BLaER1 (cell line): Measurements from ENCODE around the gene RANBP17.
"Not testable (repeated sequence)": the region's sequence is repeated elsewhere in the genome, so short reads cannot be mapped to it uniquely, and the experiment has no call there.

ENCODE experiments used
- H3K27ac ChIP-seq: shearing (Covaris generic); formaldehyde crosslinking; 2 replicates; pipeline ENCODE4 v1.8.1; 2022
- H3K27me3 ChIP-seq: shearing (Covaris generic); formaldehyde crosslinking; 2 replicates; pipeline ENCODE4 v1.8.1; 2022
- H3K36me3 ChIP-seq: shearing (Covaris generic); formaldehyde crosslinking; 2 replicates; pipeline ENCODE4 v1.8.1; 2022
- H3K4me1 ChIP-seq: shearing (Covaris generic); formaldehyde crosslinking; 2 replicates; pipeline ENCODE4 v1.8.1; 2022
- H3K4me2 ChIP-seq: shearing (Covaris generic); formaldehyde crosslinking; 2 replicates; pipeline ENCODE4 v1.8.1; 2022
- H3K4me3 ChIP-seq: shearing (Covaris generic); formaldehyde crosslinking; 2 replicates; pipeline ENCODE4 v1.8.1; 2022
- H3K9ac ChIP-seq: shearing (Covaris generic); formaldehyde crosslinking; 2 replicates; pipeline ENCODE4 v1.8.1; 2022
- H3K9me3 ChIP-seq: shearing (Covaris generic); formaldehyde crosslinking; 2 replicates; pipeline ENCODE4 v1.8.1; 2022
- H4K20me1 ChIP-seq: shearing (Covaris generic); formaldehyde crosslinking; 2 replicates; pipeline ENCODE4 v1.8.1; 2022
- Cebpa-rat ChIP-seq: shearing (Covaris generic); IDR thresholded peaks from 2 replicates; pipeline ENCODE4 v1.8.1; 2022

The RANBP17 gene

GRCh38 chr5:170993476-170993875 lies 131.7 kb downstream of the RANBP17 start:
- Histone ChIP-seq H4K20me1 (no peaks in the 10 kb centered on the region), H3K4me2 (no peak overlapping the region), H3K4me3 (no peak overlapping the region), H3K4me1 (no peaks in the 10 kb centered on the region), H3K9ac (no peak overlapping the region), H3K36me3 (no peaks in the 10 kb centered on the region), H3K27me3 (no peaks in the 10 kb centered on the region), H3K9me3 (no peaks in the 10 kb centered on the region), H3K27ac (no peak overlapping the region)
- no peak for TF ChIP-seq Cebpa-rat

GRCh38 chr5:171010086-171010485 lies 148.3 kb downstream of the RANBP17 start:
- Histone ChIP-seq H3K4me1 (no peaks in the 10 kb centered on the region), H3K4me2 (no peak overlapping the region), H4K20me1 (no peaks in the 10 kb centered on the region), H3K9me3 (peaks cover 18% of the 10 kb centered on the region), H3K27me3 (no peaks in the 10 kb centered on the region), H3K36me3 (no peaks in the 10 kb centered on the region), H3K4me3 (no peak overlapping the region), H3K27ac (no peak overlapping the region), H3K9ac (no peak overlapping the region)
- no peak for TF ChIP-seq Cebpa-rat

- no peak overlapping the region for H3K27ac ChIP-seq
- H3K4me3 ChIP-seq, result no peak overlapping the region
- H3K4me2 ChIP-seq, result no peak overlapping the region
Observed at GRCh38 chr5:171010816-171011215, 149.0 kb downstream of the RANBP17 start.

GRCh38 chr5:171023508-171023907 lies 161.7 kb downstream of the RANBP17 start:
- no peaks in the 10 kb centered on the region for H3K4me1 ChIP-seq
- TF ChIP-seq Cebpa-rat, result no peak

More at GRCh38 chr5:171010816-171011215, 149.0 kb downstream of the RANBP17 start:
- no peak for TF ChIP-seq Cebpa-rat
- H3K9me3 ChIP-seq, result peaks cover 18% of the 10 kb centered on the region
- no peaks in the 10 kb centered on the region for H3K4me1 ChIP-seq
- no peaks in the 10 kb centered on the region for H4K20me1 ChIP-seq
- H3K9ac ChIP-seq, result no peak overlapping the region
- H3K27me3 ChIP-seq, result no peaks in the 10 kb centered on the region
- H3K36me3 ChIP-seq, result no peaks in the 10 kb centered on the region

GRCh38 chr5:171024084-171024483 lies 162.3 kb downstream of the RANBP17 start:
- no peaks in the 10 kb centered on the region for H3K27me3 ChIP-seq
- H3K36me3 ChIP-seq, result no peaks in the 10 kb centered on the region
- H3K4me3 ChIP-seq, result no peak overlapping the region
- no peak for TF ChIP-seq Cebpa-rat
- H4K20me1 ChIP-seq, result no peaks in the 10 kb centered on the region
- peaks cover 31% of the 10 kb centered on the region for H3K9me3 ChIP-seq
- H3K9ac ChIP-seq, result no peak overlapping the region
- no peak overlapping the region for H3K27ac ChIP-seq
- H3K4me2 ChIP-seq, result no peak overlapping the region
- no peaks in the 10 kb centered on the region for H3K4me1 ChIP-seq

More at GRCh38 chr5:171023508-171023907, 161.7 kb downstream of the RANBP17 start:
- Histone ChIP-seq H4K20me1 (no peaks in the 10 kb centered on the region), H3K27ac (no peak overlapping the region), H3K9ac (no peak overlapping the region), H3K27me3 (no peaks in the 10 kb centered on the region), H3K4me3 (no peak overlapping the region), H3K4me2 (no peak overlapping the region), H3K9me3 (peaks cover 31% of the 10 kb centered on the region), H3K36me3 (no peaks in the 10 kb centered on the region)

GRCh38 chr5:171029401-171029800 lies 167.6 kb downstream of the RANBP17 start:
- Histone ChIP-seq H3K27me3 (no peaks in the 10 kb centered on the region), H3K36me3 (no peaks in the 10 kb centered on the region), H3K9me3 (peaks cover under 1% of the 10 kb centered on the region; the same call in 1 of the 2 replicates), H3K9ac (no peak overlapping the region), H3K4me2 (no peak overlapping the region), H4K20me1 (no peaks in the 10 kb centered on the region), H3K4me1 (no peaks in the 10 kb centered on the region), H3K27ac (no peak overlapping the region), H3K4me3 (no peak overlapping the region)
- TF ChIP-seq Cebpa-rat, result no peak

GRCh38 chr5:171031977-171032376 lies 170.2 kb downstream of the RANBP17 start:
- no peak for TF ChIP-seq Cebpa-rat
- H4K20me1 ChIP-seq, result no peaks in the 10 kb centered on the region

GRCh38 chr5:171032435-171032973 lies 170.7 kb downstream of the RANBP17 start:
- Histone ChIP-seq H3K4me3 (no peak overlapping the region), H3K9me3 (no peaks in the 10 kb centered on the region), H3K27ac (no peak overlapping the region), H3K36me3 (no peaks in the 10 kb centered on the region), H3K9ac (no peak overlapping the region), H3K4me2 (no peak overlapping the region), H3K4me1 (no peaks in the 10 kb centered on the region), H4K20me1 (no peaks in the 10 kb centered on the region), H3K27me3 (no peaks in the 10 kb centered on the region)
- TF ChIP-seq Cebpa-rat, result no peak

More at GRCh38 chr5:171031977-171032376, 170.2 kb downstream of the RANBP17 start:
- no peaks in the 10 kb centered on the region for H3K36me3 ChIP-seq
- H3K9me3 ChIP-seq, result no peaks in the 10 kb centered on the region
- no peak overlapping the region for H3K4me3 ChIP-seq
- no peak overlapping the region for H3K9ac ChIP-seq
- H3K27ac ChIP-seq, result no peak overlapping the region
- H3K4me2 ChIP-seq, result no peak overlapping the region
- H3K4me1 ChIP-seq, result no peaks in the 10 kb centered on the region
- no peaks in the 10 kb centered on the region for H3K27me3 ChIP-seq

GRCh38 chr5:171041893-171042292 lies 180.1 kb downstream of the RANBP17 start:
- not testable (repeated sequence) for H3K36me3 ChIP-seq, H3K27me3 ChIP-seq, H3K4me2 ChIP-seq, H3K9ac ChIP-seq, H3K4me1 ChIP-seq, H4K20me1 ChIP-seq, H3K4me3 ChIP-seq, H3K27ac ChIP-seq, H3K9me3 ChIP-seq

GRCh38 chr5:171050916-171051315 lies 189.1 kb downstream of the RANBP17 start:
- H3K27ac ChIP-seq, result no peak overlapping the region
- H3K4me1 ChIP-seq, result no peaks in the 10 kb centered on the region
- TF ChIP-seq Cebpa-rat, result no peak
- peaks cover 25% of the 10 kb centered on the region for H3K9me3 ChIP-seq
- no peaks in the 10 kb centered on the region for H4K20me1 ChIP-seq
- H3K9ac ChIP-seq, result no peak overlapping the region
- no peaks in the 10 kb centered on the region for H3K27me3 ChIP-seq
- no peak overlapping the region for H3K4me3 ChIP-seq
- no peak overlapping the region for H3K4me2 ChIP-seq
- no peaks in the 10 kb centered on the region for H3K36me3 ChIP-seq
